Brain microvascular endothelial cell (primary cell): ENCODE measurements around the gene ZWILCH.
"Not testable (repeated sequence)": the region's sequence is repeated elsewhere in the genome, so short reads cannot be mapped to it uniquely, and the experiment has no call there.

ENCODE experiments used
- DNase-seq: peaks from one replicate; pipeline ENCODE4 v3.0.0-alpha.2; 2020
- H3K27ac ChIP-seq: fragments of 250-450 bp; sonication (Bioruptor Pico); 2 replicates; pipeline ENCODE4 v1.5.1; 2020; ENCODE audit warnings: mild to moderate bottlenecking, moderate library complexity
- H3K27me3 ChIP-seq: fragments of 250-450 bp; sonication (Bioruptor Pico); replicated peaks from 2 replicates; pipeline ENCODE4 v1.5.1; 2020; ENCODE audit warnings: mild to moderate bottlenecking
- H3K36me3 ChIP-seq: fragments of 250-450 bp; sonication (Bioruptor Pico); replicated peaks from 2 replicates; pipeline ENCODE4 v1.5.1; 2020; ENCODE audit warnings: mild to moderate bottlenecking
- H3K4me3 ChIP-seq: 2 replicates; pipeline ENCODE4 v1.5.1; 2011; ENCODE audit warnings: low read depth, mild to moderate bottlenecking, control low read depth, low read length, moderate library complexity
- in situ Hi-C: cut with HindIII; loops from 2 replicates; pipeline ENCODE4 v1.10.0; 2017; ENCODE audit warnings: low sequenced_read_pairs, low pct_ligation_motif_present
- TF ChIP-seq, protein P1 (sequence below): IDR thresholded peaks from 2 replicates; pipeline ENCODE4 v1.5.1; 2011; ENCODE audit warnings: low read depth, mild to moderate bottlenecking, moderate library complexity, low read length, control low read depth, inconsistent platforms; ENCODE audit errors: missing control alignments

The ZWILCH gene

GRCh38 chr15:66470825-66471224 is 34.3 kb upstream of the ZWILCH start:
- H3K27ac ChIP-seq, DNase-seq, H3K36me3 ChIP-seq, H3K4me3 ChIP-seq, H3K27me3 ChIP-seq, in situ Hi-C loops: not testable (repeated sequence)

DNA sequence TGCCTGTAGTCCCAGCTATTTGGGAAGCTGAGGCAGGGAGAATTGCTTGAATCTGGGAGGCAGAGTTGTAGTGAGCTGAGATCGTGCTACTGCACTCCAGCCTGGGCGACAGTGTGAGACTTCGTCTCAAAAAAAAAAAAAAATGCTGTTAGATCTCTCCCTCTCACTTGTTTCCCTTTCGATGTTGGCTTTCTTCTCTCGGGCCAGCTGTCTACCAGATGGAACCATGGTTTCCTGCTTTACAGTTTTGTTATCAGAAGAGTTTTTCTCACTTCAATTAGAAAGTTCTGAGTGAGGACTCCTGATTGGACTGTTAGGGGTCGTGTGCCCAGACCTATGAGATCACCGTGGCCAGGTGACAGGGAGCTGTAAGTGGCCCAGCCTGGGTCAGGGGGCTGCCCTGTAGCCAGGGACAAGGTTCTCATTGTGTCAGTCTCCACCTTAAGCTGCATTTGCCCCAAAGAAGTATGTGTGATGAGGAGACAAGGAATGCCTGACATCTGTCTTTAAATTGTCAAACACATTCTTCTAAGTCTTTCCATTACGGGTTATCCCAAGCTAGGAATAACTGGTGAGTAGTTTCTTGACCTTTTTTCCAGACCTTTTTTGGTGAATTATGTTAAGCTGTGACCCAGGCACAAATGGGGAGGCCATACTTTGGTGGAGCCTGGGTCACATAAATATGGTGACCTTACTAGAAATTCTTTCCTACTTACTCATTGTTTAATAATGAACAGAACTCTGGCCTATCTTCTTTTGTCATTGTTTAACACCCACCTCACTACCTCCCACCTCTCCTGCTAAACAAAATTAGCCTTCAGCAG is 32.7 kb upstream of the ZWILCH start:
- Histone ChIP-seq H3K27me3 (no peaks in the 10 kb centered on the region), H3K4me3 (no peak overlapping the region), H3K36me3 (no peaks in the 10 kb centered on the region), H3K27ac (no peak overlapping the region)
- TF ChIP-seq, protein P1, sequence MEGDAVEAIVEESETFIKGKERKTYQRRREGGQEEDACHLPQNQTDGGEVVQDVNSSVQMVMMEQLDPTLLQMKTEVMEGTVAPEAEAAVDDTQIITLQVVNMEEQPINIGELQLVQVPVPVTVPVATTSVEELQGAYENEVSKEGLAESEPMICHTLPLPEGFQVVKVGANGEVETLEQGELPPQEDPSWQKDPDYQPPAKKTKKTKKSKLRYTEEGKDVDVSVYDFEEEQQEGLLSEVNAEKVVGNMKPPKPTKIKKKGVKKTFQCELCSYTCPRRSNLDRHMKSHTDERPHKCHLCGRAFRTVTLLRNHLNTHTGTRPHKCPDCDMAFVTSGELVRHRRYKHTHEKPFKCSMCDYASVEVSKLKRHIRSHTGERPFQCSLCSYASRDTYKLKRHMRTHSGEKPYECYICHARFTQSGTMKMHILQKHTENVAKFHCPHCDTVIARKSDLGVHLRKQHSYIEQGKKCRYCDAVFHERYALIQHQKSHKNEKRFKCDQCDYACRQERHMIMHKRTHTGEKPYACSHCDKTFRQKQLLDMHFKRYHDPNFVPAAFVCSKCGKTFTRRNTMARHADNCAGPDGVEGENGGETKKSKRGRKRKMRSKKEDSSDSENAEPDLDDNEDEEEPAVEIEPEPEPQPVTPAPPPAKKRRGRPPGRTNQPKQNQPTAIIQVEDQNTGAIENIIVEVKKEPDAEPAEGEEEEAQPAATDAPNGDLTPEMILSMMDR, result no peak
- no peak for DNase-seq
- in situ Hi-C loops, result no loop called here

DNA sequence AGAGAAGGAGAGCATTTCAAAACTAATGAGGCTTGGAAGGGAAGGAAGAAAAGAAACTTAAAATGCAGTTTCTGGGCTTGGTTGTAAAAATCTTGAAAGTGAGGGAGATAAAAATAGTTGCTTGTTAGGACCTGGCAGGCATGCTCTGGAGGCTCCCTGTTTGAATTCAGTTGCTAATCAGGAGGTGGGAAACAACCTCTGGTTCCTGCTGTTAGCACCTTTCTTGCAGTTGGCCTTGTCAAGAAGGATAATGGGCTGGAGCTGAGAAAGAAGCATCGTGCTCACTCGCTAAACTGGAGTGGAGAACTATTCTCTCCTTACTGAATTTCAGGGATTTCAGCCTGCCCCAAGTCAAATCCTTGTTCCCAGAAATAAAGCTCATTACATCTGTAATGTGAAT is 31.0 kb upstream of the ZWILCH start:
- no peak for DNase-seq
- H3K4me3 ChIP-seq, result no peak overlapping the region
- H3K36me3 ChIP-seq, result no peaks in the 10 kb centered on the region
- no peak overlapping the region for H3K27ac ChIP-seq
- TF ChIP-seq, protein P1, result no peak
- H3K27me3 ChIP-seq, result no peaks in the 10 kb centered on the region
- in situ Hi-C loops, result no loop called here

GRCh38 chr15:66474963-66475362 is 30.2 kb upstream of the ZWILCH start:
- H3K27ac ChIP-seq, result no peak overlapping the region
- no peak for DNase-seq
- H3K27me3 ChIP-seq, result no peaks in the 10 kb centered on the region
- TF ChIP-seq, protein P1, result no peak
- no peaks in the 10 kb centered on the region for H3K36me3 ChIP-seq
- in situ Hi-C loops, result no loop called here
- H3K4me3 ChIP-seq, result no peak overlapping the region

DNA sequence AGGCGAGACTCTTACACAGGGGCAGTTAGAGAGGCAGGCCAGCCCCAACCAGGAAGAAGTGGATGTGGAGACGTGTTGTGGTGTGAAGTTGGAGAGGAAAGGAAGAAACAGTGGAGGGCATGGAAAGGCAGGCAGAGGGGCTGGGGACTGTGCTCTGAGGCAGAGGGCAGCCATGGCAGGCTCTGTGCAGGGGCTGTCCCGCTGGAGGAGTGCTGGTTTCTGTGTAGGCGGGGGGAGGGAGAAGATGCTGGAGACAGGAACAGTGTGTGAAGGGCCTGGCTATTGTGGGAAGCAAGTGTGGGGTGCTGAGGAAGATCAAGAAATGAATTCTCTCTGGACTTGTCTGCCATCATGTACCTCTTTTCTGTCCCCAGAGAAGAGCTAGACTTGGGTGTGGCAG is 28.6 kb upstream of the ZWILCH start:
- H3K36me3 ChIP-seq, result peaks cover 2% of the 10 kb centered on the region
- TF ChIP-seq, protein P1, result no peak
- in situ Hi-C loops, result no loop called here
- H3K27ac ChIP-seq, result no peak overlapping the region
- no peak for DNase-seq
- no peak overlapping the region for H3K4me3 ChIP-seq
- H3K27me3 ChIP-seq, result no peaks in the 10 kb centered on the region

DNA sequence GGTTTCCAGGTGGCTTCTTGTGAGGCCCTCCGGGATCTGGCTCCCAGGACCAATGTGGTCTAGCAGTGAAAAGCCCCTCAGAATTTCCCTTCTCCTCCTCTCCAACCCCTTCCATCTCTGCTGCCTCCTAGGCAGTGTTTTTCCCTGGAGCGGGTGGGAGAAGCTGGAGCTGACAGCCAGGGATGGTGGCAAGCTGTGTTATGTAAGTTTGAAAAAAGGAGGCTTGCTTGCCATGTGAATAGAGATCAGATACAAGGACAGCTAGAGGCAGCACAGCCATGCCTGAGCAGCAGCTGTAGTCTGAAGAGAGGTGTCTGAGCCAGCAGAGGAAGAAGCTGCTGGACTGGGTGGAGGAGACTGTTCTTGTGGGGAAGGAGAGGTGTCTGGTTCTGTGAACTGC is 28.1 kb upstream of the ZWILCH start:
- Histone ChIP-seq H3K36me3 (peaks cover 7% of the 10 kb centered on the region), H3K27me3 (no peaks in the 10 kb centered on the region), H3K4me3 (no peak overlapping the region), H3K27ac (no peak overlapping the region)
- TF ChIP-seq, protein P1, result no peak
- DNase-seq, result no peak
- in situ Hi-C loops, result no loop called here
